OCI-LY1 (cell line): ENCODE results near the gene CUL2.

Experiments used
- EZH2 ChIP-seq: fragments of 200-600 bp; sonication (generic), shearing (Covaris generic); IDR thresholded peaks from 2 replicates; pipeline ENCODE4 v1.8.0; 2017; ENCODE audit warnings: borderline replicate concordance, mixed run types, mild to moderate bottlenecking, antibody characterized with exemption, low read length, moderate library complexity, mixed read lengths
- TF ChIP-seq, protein P1 (sequence below): fragments of 200-600 bp; sonication (generic), shearing (Covaris generic); IDR thresholded peaks from 2 replicates; pipeline ENCODE4 v1.5.1; 2017; ENCODE audit warnings: mild to moderate bottlenecking, antibody characterized with exemption, low read length, moderate library complexity, mixed read lengths

DNA sequence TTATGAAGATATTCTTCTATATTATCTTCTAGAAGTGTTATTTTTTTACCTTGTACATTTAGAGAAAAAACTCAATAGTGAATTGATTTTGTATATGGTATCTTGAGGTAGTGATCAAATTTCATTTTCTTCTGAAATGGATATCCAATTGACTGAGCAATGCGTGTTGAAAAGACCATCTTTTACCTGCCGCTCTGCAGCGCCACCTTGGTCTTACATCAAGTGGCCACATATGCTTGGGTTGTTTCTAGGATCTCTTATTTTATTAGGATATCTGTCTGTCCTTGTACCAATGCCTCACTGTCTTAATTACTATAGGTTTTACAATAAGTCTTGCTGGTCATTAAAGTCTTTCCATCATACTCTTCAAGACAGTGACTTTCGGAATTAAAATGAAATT lies 53.0 kb downstream of the CUL2 start:
- TF ChIP-seq, protein P1, sequence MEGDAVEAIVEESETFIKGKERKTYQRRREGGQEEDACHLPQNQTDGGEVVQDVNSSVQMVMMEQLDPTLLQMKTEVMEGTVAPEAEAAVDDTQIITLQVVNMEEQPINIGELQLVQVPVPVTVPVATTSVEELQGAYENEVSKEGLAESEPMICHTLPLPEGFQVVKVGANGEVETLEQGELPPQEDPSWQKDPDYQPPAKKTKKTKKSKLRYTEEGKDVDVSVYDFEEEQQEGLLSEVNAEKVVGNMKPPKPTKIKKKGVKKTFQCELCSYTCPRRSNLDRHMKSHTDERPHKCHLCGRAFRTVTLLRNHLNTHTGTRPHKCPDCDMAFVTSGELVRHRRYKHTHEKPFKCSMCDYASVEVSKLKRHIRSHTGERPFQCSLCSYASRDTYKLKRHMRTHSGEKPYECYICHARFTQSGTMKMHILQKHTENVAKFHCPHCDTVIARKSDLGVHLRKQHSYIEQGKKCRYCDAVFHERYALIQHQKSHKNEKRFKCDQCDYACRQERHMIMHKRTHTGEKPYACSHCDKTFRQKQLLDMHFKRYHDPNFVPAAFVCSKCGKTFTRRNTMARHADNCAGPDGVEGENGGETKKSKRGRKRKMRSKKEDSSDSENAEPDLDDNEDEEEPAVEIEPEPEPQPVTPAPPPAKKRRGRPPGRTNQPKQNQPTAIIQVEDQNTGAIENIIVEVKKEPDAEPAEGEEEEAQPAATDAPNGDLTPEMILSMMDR: no peak
- TF ChIP-seq EZH2: no peak
